Middle frontal gyrus (tissue), 1 donor: ENCODE results near the gene TRIM67.

Source experiments
- DNase-seq: peaks from one replicate; pipeline ENCODE4 v3.0.0-alpha.2; 2015; ENCODE audit warnings: low spot score; ENCODE audit errors: extremely low spot score

TRIM67 gene

GRCh38 chr1:231183639-231184590 is 22.1 kb downstream of the TRIM67 start:
- DNase-seq, result no peak

DNA sequence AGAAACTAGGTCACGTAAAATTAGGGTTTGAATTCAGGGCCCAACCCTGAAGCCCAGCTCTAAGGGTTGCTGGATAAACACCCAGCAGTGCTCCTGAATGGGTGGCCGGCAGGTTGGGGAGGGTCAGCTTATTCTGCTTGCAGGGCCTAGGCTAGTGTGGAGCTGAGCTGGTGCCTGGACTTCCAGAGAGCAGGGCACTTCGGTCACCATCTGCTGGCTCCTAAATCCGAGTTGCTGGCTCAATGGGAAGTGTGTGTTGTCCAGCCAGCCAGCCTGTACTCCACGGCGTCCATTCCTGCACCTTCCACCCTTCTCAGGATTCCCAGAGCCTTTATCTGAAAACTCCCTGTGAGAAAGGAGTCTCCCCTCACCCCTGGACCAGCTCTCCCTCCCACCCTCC is 23.0 kb downstream of the TRIM67 start:
- no peak for DNase-seq

DNA sequence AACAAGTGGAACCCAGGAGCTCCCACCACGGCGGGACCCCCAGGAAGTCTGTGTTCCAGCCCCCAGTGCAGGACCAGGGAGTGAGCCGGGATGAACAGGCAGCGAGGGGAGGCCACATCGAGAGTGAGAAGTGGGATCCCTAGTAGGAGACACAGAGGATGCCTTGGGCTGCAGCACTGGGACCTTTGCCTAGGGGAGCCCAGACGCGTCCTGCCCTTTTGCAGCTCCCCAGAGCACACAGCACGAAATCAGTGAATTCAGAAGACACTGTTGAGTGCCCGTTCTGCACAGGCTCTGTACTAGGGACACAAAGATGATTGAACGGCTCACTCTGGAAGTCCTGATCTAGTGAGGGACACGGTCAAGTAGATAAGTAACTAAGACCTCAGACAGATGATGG is 23.5 kb downstream of the TRIM67 start:
- no peak for DNase-seq

DNA sequence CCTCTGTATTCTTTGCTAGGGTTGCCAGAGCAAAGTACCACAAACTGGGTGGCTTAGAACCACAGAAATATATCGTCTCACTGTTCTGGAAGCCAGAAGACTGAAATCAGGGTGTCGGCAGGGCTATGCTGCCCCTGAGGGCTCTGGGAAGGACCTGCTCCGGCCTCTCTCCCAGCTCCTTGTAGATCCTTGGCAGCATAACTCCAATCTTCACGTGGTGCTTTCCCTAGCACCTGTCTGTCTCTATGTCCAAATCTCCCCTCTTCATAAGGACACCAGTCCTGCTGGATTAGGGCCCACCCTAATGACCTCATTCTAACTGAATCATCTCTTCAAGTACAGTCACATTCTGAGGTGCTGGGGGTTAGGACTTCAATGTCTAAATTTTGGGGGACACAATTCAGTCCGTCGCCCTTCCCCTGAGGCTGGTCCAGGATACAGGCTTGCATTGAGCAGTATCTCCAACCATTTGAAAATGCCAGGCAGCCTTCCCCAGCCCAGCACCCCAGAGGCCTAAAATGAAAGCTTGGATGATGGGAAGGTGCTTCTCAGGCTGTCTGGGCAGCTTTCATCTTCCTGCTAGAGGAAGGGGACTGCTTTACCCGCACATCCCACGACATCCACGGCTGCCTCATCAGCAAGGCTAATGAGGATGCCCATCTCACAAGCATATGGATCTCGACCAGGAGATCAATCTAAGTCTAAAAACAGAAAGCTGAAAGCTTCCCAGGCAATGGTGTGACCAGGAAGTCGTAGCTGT is 24.7 kb downstream of the TRIM67 start:
- no peak for DNase-seq

GRCh38 chr1:231187571-231187970 is 25.7 kb downstream of the TRIM67 start:
- DNase-seq, result peak; percentile 56

GRCh38 chr1:231188072-231188471 is 26.2 kb downstream of the TRIM67 start:
- DNase-seq, result no peak

DNA sequence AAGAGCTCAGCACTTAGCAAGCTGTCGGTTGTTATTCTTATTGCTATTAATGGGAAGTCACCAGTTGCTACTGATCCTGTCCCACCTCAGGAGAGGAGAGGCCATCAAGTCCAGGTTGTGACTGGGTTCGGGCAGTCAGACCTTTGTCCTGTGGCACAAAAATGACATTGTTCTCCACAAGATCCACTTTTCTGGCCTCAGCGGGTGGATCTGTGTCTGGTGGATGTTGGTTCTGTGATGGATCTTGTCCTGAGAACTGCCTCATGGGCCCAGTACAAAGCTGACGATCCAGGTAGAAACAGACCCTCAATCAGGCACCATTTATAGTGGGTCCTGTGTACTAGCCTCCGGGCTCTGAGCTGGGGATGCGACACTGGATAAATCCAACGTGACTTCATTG is 26.9 kb downstream of the TRIM67 start:
- no peak for DNase-seq

- no peak for DNase-seq
These were observed 27.9 kb downstream of the TRIM67 start for GRCh38 chr1:231189683-231190270.

DNA sequence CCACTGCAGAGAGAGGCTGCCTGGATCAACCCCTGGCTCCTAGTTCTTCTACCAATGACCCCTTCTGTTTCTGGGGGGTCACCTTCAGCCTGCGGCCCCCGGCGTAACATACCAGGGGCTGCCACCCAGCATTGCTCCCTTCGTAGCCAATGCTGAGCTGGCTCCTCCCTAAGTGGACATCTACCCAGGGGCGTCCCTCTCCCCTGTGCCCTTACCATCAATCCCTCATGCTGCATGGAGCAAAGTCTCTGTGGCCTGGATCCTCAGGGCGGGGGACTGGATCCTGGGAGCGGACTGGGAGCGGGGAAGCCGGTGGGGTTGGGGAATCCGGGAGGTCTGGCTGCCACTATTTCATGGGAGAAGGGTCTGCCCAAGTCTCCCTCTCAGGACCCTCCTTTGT is 28.6 kb downstream of the TRIM67 start:
- DNase-seq, result no peak

DNA sequence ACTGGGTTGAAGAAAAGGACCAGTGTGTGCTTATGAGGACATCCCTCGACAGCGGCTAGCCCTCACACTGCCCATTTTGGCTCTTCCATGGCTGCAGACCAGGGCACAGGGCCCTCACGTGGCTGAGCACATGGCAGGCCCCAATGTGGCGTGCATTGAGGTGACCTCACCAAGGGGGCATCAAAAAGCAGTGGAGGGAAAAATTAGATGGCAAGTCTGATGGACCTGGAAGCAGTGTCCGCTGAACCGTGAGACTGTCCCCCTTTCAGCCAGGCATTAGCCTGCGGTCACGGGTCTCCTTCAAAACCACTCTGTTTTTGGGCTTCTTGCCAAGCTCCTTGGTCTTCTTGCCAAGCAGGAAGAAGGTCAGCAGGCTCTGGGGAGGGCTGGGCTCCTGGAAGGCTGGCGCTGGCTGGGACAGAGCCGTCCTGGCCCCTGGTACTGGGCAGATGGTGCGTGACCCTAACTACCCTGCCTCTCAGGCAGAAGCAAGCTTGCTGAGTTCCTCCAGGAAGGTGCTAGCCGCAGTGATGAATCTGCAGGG is 30.8 kb downstream of the TRIM67 start:
- no peak for DNase-seq

DNA sequence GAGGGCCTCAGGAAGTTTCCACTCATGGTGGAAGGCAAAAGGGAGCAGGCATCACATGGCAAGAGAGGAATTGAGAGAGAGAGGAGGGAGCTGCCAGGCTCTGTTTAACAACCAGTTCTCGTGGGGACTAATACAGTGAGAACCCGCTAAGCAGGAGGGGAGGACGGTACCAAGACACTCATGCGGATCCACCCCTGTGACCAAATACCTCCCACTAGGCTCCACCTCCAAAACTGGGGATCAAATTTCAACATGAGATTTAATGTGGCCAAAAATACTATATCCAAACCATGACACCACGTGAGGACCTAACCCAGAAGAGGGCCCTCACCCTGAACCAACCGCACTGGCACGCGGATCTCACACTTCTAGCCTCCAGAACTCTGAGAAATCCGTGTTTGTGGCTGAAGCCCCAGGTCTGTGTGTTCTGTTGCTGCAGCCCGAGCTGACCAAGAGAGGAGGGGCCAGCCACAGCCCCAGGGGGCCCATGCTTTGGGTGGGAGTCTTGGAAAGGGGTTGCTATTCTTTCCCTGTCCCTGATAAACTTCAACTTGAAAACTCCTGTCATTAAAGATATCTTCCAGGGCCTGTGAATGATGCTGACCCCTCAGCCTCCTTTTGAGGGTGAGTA is 32.0 kb downstream of the TRIM67 start:
- DNase-seq, result no peak

DNA sequence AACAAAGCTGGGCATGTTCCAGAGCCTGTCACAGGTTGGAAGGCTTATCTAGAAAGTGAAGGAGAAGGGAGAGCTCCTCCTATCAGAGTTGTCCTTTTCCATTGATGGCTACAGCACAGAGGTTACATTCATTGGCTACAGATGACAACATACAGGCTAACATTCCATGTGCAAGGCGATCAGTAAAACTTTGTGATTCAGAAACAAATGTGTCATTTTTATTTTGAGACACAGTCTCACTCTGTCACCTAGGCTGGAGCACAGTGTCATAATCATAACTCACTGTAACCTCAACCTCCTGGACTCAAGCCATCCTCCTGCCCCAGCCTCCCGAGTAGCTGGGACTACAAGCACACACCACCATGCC is 32.6 kb downstream of the TRIM67 start:
- no peak for DNase-seq

GRCh38 chr1:231194843-231195516 is 33.1 kb downstream of the TRIM67 start:
- DNase-seq, result no peak

- DNase-seq, result no peak
These were observed 34.4 kb downstream of the TRIM67 start for GRCh38 chr1:231196307-231196706.

DNA sequence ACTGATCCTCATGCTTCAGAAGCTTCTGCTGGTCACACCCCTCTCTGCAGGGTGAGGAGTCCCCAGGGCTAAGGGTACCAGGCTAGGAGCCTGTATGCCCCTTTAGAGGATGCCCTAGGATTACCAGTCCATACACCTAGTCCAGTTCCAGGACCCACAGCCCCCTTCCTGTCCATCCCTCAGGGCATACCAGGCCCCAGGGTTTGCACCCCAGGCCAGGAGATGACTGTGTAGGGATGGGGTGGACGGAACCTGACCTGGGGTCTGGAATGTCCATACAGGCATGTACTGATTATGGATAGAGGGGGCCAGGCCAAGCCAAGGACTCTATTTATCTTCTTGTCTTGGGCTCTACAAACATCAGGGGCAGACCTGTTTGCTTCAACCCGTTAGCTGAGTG is 34.9 kb downstream of the TRIM67 start:
- DNase-seq, result no peak

DNA sequence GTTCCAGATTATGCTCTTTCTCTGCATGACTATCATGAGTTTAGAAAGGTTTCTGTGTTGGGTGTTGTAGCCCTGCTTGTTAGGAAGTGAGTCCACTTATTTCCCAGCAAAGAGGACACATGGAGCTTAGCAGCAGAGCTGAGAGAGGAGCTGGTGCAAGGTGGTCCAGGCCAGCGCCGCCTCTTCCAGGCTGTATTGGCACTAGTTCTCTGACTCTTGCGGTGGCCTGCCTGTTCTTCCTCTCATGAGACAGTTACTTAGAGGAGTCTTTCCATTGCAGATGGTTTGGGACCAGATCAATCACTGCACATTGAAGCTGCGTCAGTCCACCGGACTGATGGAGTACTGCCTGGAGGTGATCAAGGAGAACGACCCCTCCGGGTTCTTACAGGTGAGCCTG is 38.0 kb downstream of the TRIM67 start:
- DNase-seq, result no peak

- DNase-seq, result no peak
These were observed 38.7 kb downstream of the TRIM67 start for GRCh38 chr1:231200388-231201031.

GRCh38 chr1:231201375-231201978 is 39.6 kb downstream of the TRIM67 start:
- no peak for DNase-seq

- no peak for DNase-seq
These were observed 40.2 kb downstream of the TRIM67 start for GRCh38 chr1:231201979-231202633.
